Liver (tissue), 9 donors: Measurements from ENCODE around the gene WDR26. TPM values are rescaled to one million over a fixed set of nuclear protein-coding genes. Genes with fewer than 3 reads are reported as not detected.

Experiments used
- DNase-seq: peaks from one replicate; pipeline ENCODE4 v3.0.0-alpha.2; 2017; ENCODE audit warnings: low spot score
- H3K27ac ChIP-seq, 2 donors: one replicate each; pipeline ENCODE4 v1.7.0; 2013; ENCODE audit warnings: inconsistent platforms in 2 of 2, low read length in 2 of 2, control low read depth in 1 of 2, low read depth in 1 of 2, mild to moderate bottlenecking in 1 of 2
- H3K27me3 ChIP-seq, 4 donors: one replicate each; pipeline versions ENCODE4 v1.6.1 to v1.7.0; 2013; ENCODE audit warnings: low read length in 3 of 4, inconsistent platforms in 1 of 4, mild to moderate bottlenecking in 1 of 4, moderate library complexity in 1 of 4; ENCODE audit not compliant: control insufficient read depth in 4 of 4, insufficient read depth in 4 of 4
- H3K36me3 ChIP-seq, 4 donors: one replicate each; pipeline versions ENCODE4 v1.6.1 to v1.7.0; 2013; ENCODE audit warnings: low read length in 3 of 4, mild to moderate bottlenecking in 3 of 4, low read depth in 1 of 4, moderate library complexity in 1 of 4; ENCODE audit not compliant: control insufficient read depth in 4 of 4, insufficient read depth in 3 of 4
- H3K4me1 ChIP-seq, 4 donors: one replicate each; pipeline versions ENCODE4 v1.6.1 to v1.7.0; 2013; ENCODE audit warnings: low read length in 3 of 4, mild to moderate bottlenecking in 3 of 4, moderate library complexity in 1 of 4; ENCODE audit not compliant: control insufficient read depth in 4 of 4, insufficient read depth in 4 of 4
- H3K4me3 ChIP-seq, 3 donors: one replicate each; pipeline versions ENCODE4 v1.6.1 to v1.7.0; 2013; ENCODE audit warnings: low read length in 3 of 3, control low read depth in 1 of 3, low read depth in 1 of 3, mild to moderate bottlenecking in 1 of 3
- H3K9ac ChIP-seq, 2 donors: one replicate each; pipeline ENCODE4 v1.7.0; 2013; ENCODE audit warnings: low read length in 2 of 2, mild to moderate bottlenecking in 2 of 2, moderate library complexity in 2 of 2, control low read depth in 1 of 2, low read depth in 1 of 2
- H3K9me3 ChIP-seq, 4 donors: one replicate each; pipeline versions ENCODE4 v1.6.1 to v1.7.0; 2013; ENCODE audit warnings: low read length in 3 of 4; ENCODE audit not compliant: control insufficient read depth in 4 of 4
- CTCF ChIP-seq: fragments of 150-350 bp; IDR thresholded peaks from 2 replicates; pipeline ENCODE4 v1.5.1; 2017; ENCODE audit warnings: improper control_type of control experiment, low read depth, low read length; ENCODE audit not compliant: missing input control
- EGR1 ChIP-seq, 2 donors: IDR thresholded peaks; 2 replicates each; pipeline ENCODE4 v1.6.1; 2016 to 2018; ENCODE audit warnings: antibody characterized with exemption in 2 of 2, low read depth in 2 of 2
- FOXA1 ChIP-seq: IDR thresholded peaks from 2 replicates; pipeline ENCODE4 v1.6.1; 2016; ENCODE audit warnings: antibody characterized with exemption
- FOXA2 ChIP-seq: IDR thresholded peaks from 2 replicates; pipeline ENCODE4 v1.6.1; 2016; ENCODE audit warnings: antibody characterized with exemption
- GABPA ChIP-seq, 2 donors: IDR thresholded peaks in 1 of 2; conservative IDR thresholded peaks in 1 of 2; 2 replicates each; pipeline ENCODE4 v1.6.1; 2016; ENCODE audit warnings: antibody characterized with exemption in 2 of 2, mild to moderate bottlenecking in 1 of 2, moderate library complexity in 1 of 2
- HNF4G ChIP-seq: IDR thresholded peaks from 2 replicates; pipeline ENCODE4 v1.6.1; 2016; ENCODE audit warnings: antibody characterized with exemption
- JUND ChIP-seq, 2 donors: IDR thresholded peaks; 2 replicates each; pipeline ENCODE4 v1.6.1; 2016; ENCODE audit warnings: antibody characterized with exemption in 2 of 2
- NR2F2 ChIP-seq: IDR thresholded peaks from 2 replicates; pipeline ENCODE4 v1.6.1; 2016; ENCODE audit warnings: antibody characterized with exemption
- RAD21 ChIP-seq, 2 donors: IDR thresholded peaks; 2 replicates each; pipeline ENCODE4 v1.6.1; 2016; ENCODE audit warnings: antibody characterized with exemption in 2 of 2, mild to moderate bottlenecking in 2 of 2
- REST ChIP-seq: IDR thresholded peaks from 2 replicates; pipeline ENCODE4 v1.6.1; 2016; ENCODE audit warnings: antibody characterized with exemption, mild to moderate bottlenecking
- RXRA ChIP-seq, 2 donors: IDR thresholded peaks; 2 replicates each; pipeline ENCODE4 v1.6.1; 2017 to 2018; ENCODE audit warnings: antibody characterized with exemption in 2 of 2, mild to moderate bottlenecking in 1 of 2
- SP1 ChIP-seq: IDR thresholded peaks from 2 replicates; pipeline ENCODE4 v1.6.1; 2018; ENCODE audit warnings: antibody characterized with exemption, mild to moderate bottlenecking
- TAF1 ChIP-seq: conservative IDR thresholded peaks from 2 replicates; pipeline ENCODE4 v1.6.1; 2016; ENCODE audit warnings: antibody characterized with exemption, mild to moderate bottlenecking
- YY1 ChIP-seq: IDR thresholded peaks from 2 replicates; pipeline ENCODE4 v1.6.1; 2016; ENCODE audit warnings: antibody characterized with exemption, mild to moderate bottlenecking
- ZBTB33 ChIP-seq: IDR thresholded peaks from 2 replicates; pipeline ENCODE4 v1.6.1; 2016; ENCODE audit warnings: antibody characterized with exemption
- WGBS: extraction: QIAGEN DNeasy Blood & Tissue Kit; methylation state at CpG from one replicate; pipeline ENCODE4 v1.1.7; 2013; 5-methylcytosine and 5-hydroxymethylcytosine counted together
- polyA plus RNA-seq, 2 donors: library from polyadenylated mRNA; stranded (reverse) in 1 of 2; unstranded in 1 of 2; fragments of 200-250 nt in 1 of 2; fragments of >200 nt in 1 of 2; fragmentation: Nextera tagmentation in 1 of 2; extraction: Ambion mirVana in 1 of 2; gene quantifications; one replicate each; pipeline versions ENCODE4 v1.2.1 to v1.2.3, GENCODE V29; 2013 to 2015
- total RNA-seq, 2 donors: library from RNA; depleted of rRNA; stranded (reverse); fragments of >200 nt; gene quantifications; one replicate each; pipeline ENCODE4 v1.2.3, GENCODE V29; 2014
- donor health status: healthy.
- donor health status: healthy.
- donor health status: healthy.
- donor health status: healthy.
- donor health status: healthy.

WDR26 gene
- total and polyA plus RNA-seq, 4 donors: 9.4 to 119 (median 34.9) TPM

GRCh38 chr1:224433041-224433691 is 1.4 kb downstream of the WDR26 start:
- H3K4me3 ChIP-seq: peak overlapping the region; percentile 84 to 99 (median 90)
- WGBS: under 1% methylated on average over 19 of the region's 19 CpGs
- no peaks in the 10 kb centered on the region for H3K27me3 ChIP-seq
- H3K9ac ChIP-seq: peak overlapping the region; percentile 49 to 56
- H3K27ac ChIP-seq: peak overlapping the region; percentile 92 to 97
- no peaks in the 10 kb centered on the region for H3K9me3 ChIP-seq
- peaks cover 0 to 4% (median under 1%) of the 10 kb centered on the region in 4 donors for H3K36me3 ChIP-seq
- DNase-seq: peak; percentile 50
- no peak for TF ChIP-seq SP1
- TF ChIP-seq RAD21 (IDR thresholded peaks at IDR 0.05): no peak
- no peak for TF ChIP-seq FOXA1
- TF ChIP-seq TAF1: no peak
- no peak for TF ChIP-seq REST
- TF ChIP-seq YY1: no peak
- no peak for TF ChIP-seq CTCF
- no peak for TF ChIP-seq EGR1 (IDR thresholded peaks at IDR 0.05; ENCODE audit: low read depth in 2 of 2)
- peaks cover 1 to 50% (median 38%) of the 10 kb centered on the region in 4 donors for H3K4me1 ChIP-seq

- peak overlapping the region; percentile 92 to 97 for H3K27ac ChIP-seq
- TF ChIP-seq TAF1: no peak
- no peak for TF ChIP-seq RXRA (IDR thresholded peaks at IDR 0.05)
- no peak for TF ChIP-seq ZBTB33
- TF ChIP-seq NR2F2: no peak
- no peak for TF ChIP-seq EGR1 (IDR thresholded peaks at IDR 0.05; ENCODE audit: low read depth in 2 of 2)
- no peak for TF ChIP-seq GABPA (IDR thresholded peaks at IDR 0.05 in 1 of 2, conservative IDR thresholded peaks at IDR 0.05 in 1 of 2)
- no peak for TF ChIP-seq CTCF
- TF ChIP-seq SP1: no peak
- TF ChIP-seq JUND (IDR thresholded peaks at IDR 0.05): no peak
- TF ChIP-seq REST: no peak
- no peak for TF ChIP-seq FOXA2
- TF ChIP-seq HNF4G: no peak
- 4% methylated on average over 6 of the region's 6 CpGs for WGBS
- peak overlapping the region; percentile 44 to 49 for H3K9ac ChIP-seq
- DNase-seq: peak; percentile 43
- peaks cover 1 to 50% (median 38%) of the 10 kb centered on the region in 4 donors for H3K4me1 ChIP-seq
- H3K9me3 ChIP-seq: no peaks in the 10 kb centered on the region
- H3K27me3 ChIP-seq: no peaks in the 10 kb centered on the region
- H3K4me3 ChIP-seq: peak overlapping the region; percentile 66 to 99 (median 84)
- peaks cover 0 to 4% (median under 1%) of the 10 kb centered on the region in 4 donors for H3K36me3 ChIP-seq
Observed at GRCh38 chr1:224432672-224433040, 1.9 kb downstream of the WDR26 start.
